ENCODE data around the gene SNX9.

The SNX9 gene

GRCh38 chr6:157867981-157868380, 44.9 kb downstream of the SNX9 start:
- no peaks in the 10 kb centered on the region for H3K9me3 ChIP-seq (replicated peaks; ENCODE audit: low read length)
- no peak overlapping the region for H3K9ac ChIP-seq (ENCODE audit: low read depth, low read length)
- no peak overlapping the region for H3K4me2 ChIP-seq (ENCODE audit: low read length)
- peaks cover 11% of the 10 kb centered on the region for H3K4me1 ChIP-seq (ENCODE audit: control insufficient read depth, insufficient read depth, low read length)
- H3K27me3 ChIP-seq (ENCODE audit: control insufficient read depth, insufficient read depth, low read length): no peaks in the 10 kb centered on the region
- no peak overlapping the region for H3K4me3 ChIP-seq (ENCODE audit: low read length)
- H3K36me3 ChIP-seq (ENCODE audit: insufficient read depth, low read length): peaks cover 25% of the 10 kb centered on the region

DNA sequence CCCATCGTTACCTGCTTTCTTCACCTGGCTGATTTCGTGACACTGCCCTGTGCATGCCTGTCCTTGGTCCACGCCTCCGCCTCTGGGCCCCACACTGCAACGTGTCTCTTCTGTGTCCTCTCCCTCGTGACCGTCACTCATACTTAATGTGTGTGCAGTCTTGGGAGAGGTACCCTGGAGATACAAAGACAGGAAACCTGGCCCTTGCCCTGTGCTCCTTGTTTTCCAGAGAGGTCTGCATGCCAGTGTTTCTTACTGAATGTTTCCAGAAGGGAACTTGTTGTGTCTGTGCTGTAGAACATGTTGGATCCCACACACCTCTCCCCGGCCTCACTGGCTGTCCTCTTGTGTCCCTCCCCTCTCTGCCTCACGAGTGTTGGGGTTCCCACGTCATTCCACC, 45.8 kb downstream of the SNX9 start:
- Histone ChIP-seq H3K4me2 (ENCODE audit: low read length) (no peak overlapping the region), H3K9ac (ENCODE audit: low read depth, low read length) (no peak overlapping the region), H3K9me3 (replicated peaks; ENCODE audit: low read length) (no peaks in the 10 kb centered on the region), H3K4me1 (ENCODE audit: control insufficient read depth, insufficient read depth, low read length) (peaks cover 11% of the 10 kb centered on the region), H3K36me3 (ENCODE audit: insufficient read depth, low read length) (peaks cover 25% of the 10 kb centered on the region), H3K4me3 (ENCODE audit: low read length) (no peak overlapping the region), H3K27me3 (ENCODE audit: control insufficient read depth, insufficient read depth, low read length) (no peaks in the 10 kb centered on the region)

DNA sequence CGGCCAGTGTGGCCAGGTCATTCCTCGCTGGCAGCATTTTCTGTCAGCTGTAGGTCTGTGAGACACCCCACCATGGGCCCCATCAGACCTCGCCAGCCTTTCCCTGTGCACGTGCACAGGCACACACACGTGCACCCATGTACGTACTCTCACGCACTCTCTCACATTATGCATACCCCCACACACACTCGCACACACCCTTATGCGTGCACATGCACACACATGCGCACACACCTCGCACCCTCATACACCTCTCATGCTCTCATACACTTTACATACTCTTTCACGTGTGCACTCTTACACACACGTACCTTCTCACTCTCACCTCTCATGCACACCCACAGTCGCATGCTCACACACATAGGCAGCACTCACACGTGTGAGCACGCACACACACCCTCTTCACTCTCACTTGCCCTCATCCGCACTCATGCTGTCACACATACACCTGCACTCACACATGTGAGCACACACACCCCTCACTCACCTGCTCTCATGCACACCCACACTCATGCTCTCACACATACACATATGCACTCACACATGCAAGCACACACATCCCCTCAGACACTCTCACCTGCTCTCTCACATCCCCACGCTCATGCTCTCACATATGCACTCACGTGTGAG, 46.7 kb downstream of the SNX9 start:
- H3K9ac ChIP-seq (ENCODE audit: low read depth, low read length): no peak overlapping the region
- H3K27me3 ChIP-seq (ENCODE audit: control insufficient read depth, insufficient read depth, low read length): no peaks in the 10 kb centered on the region
- H3K9me3 ChIP-seq (replicated peaks; ENCODE audit: low read length): no peaks in the 10 kb centered on the region
- peaks cover 11% of the 10 kb centered on the region for H3K4me1 ChIP-seq (ENCODE audit: control insufficient read depth, insufficient read depth, low read length)
- H3K4me2 ChIP-seq (ENCODE audit: low read length): no peak overlapping the region
- peaks cover 26% of the 10 kb centered on the region for H3K36me3 ChIP-seq (ENCODE audit: insufficient read depth, low read length)
- H3K4me3 ChIP-seq (ENCODE audit: low read length): no peak overlapping the region

DNA sequence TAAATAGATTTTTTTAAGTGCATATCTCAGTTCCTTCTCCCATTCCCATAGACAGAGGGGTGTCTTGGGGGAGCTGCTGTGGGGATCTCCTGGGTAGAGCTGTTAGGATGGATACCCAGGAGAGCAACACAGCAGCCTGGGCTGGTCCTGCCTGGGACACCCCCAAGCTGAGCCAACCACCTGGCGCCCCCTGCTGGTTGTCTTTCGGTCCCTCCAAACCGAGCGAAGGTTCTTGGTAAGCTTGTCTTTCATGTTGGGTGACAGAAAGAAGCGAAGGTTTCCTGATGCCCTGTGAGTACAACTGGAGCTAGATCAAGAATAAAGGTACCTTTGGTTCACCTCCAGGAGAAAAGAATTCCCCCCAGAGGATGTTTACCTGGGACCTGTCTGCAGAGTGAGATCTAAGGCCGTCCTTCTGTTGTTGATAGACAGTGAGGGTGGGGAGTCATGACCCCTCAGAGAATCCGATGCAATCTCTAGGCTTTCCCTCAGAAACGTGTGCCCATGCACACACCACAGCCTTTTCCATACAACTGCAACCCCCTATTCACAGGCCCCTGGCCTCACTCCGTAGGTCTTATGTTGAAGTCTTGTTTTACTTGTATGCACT, 50.8 kb downstream of the SNX9 start:
- no peak overlapping the region for H3K4me3 ChIP-seq (ENCODE audit: low read length)
- H3K9ac ChIP-seq (ENCODE audit: low read depth, low read length): no peak overlapping the region
- H3K4me2 ChIP-seq (ENCODE audit: low read length): no peak overlapping the region
- H3K36me3 ChIP-seq (ENCODE audit: insufficient read depth, low read length): peaks cover 52% of the 10 kb centered on the region
- H3K4me1 ChIP-seq (ENCODE audit: control insufficient read depth, insufficient read depth, low read length): no peaks in the 10 kb centered on the region
- no peaks in the 10 kb centered on the region for H3K9me3 ChIP-seq (replicated peaks; ENCODE audit: low read length)
- no peaks in the 10 kb centered on the region for H3K27me3 ChIP-seq (ENCODE audit: control insufficient read depth, insufficient read depth, low read length)

DNA sequence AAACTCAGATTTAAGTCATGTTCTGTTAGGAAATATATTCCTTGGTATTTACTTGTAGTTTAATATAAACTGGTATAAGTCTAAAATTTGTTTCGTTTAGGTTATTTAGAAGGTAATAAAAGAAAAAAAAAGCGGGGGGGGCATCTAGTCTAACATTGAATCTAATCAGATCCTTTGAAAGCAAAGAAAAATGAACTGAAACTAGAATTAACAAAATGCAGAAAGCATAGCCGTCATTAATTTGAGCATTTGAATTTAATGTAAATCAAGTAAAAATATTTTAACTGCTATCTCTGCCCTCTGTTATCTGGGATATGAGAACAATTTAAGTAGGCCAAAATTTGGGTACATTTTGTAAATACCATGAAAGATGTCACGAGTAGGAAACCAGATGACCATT, 54.1 kb downstream of the SNX9 start:
- Histone ChIP-seq H3K27me3 (ENCODE audit: control insufficient read depth, insufficient read depth, low read length) (no peaks in the 10 kb centered on the region), H3K4me3 (ENCODE audit: low read length) (no peak overlapping the region), H3K36me3 (ENCODE audit: insufficient read depth, low read length) (peaks cover 45% of the 10 kb centered on the region), H3K4me1 (ENCODE audit: control insufficient read depth, insufficient read depth, low read length) (no peaks in the 10 kb centered on the region), H3K9me3 (replicated peaks; ENCODE audit: low read length) (no peaks in the 10 kb centered on the region), H3K9ac (ENCODE audit: low read depth, low read length) (no peak overlapping the region), H3K4me2 (ENCODE audit: low read length) (no peak overlapping the region)

- Histone ChIP-seq H3K36me3 (ENCODE audit: insufficient read depth, low read length) (peaks cover 43% of the 10 kb centered on the region), H3K27me3 (ENCODE audit: control insufficient read depth, insufficient read depth, low read length) (no peaks in the 10 kb centered on the region), H3K4me3 (ENCODE audit: low read length) (no peak overlapping the region), H3K4me1 (ENCODE audit: control insufficient read depth, insufficient read depth, low read length) (no peaks in the 10 kb centered on the region), H3K4me2 (ENCODE audit: low read length) (no peak overlapping the region), H3K9ac (ENCODE audit: low read depth, low read length) (no peak overlapping the region), H3K9me3 (replicated peaks; ENCODE audit: low read length) (no peaks in the 10 kb centered on the region)
Measured at GRCh38 chr6:157877573-157878438, 54.8 kb downstream of the SNX9 start.

GRCh38 chr6:157879034-157879872, 56.2 kb downstream of the SNX9 start:
- Histone ChIP-seq H3K4me3 (ENCODE audit: low read length) (no peak overlapping the region), H3K9me3 (replicated peaks; ENCODE audit: low read length) (no peaks in the 10 kb centered on the region), H3K36me3 (ENCODE audit: insufficient read depth, low read length) (peaks cover 40% of the 10 kb centered on the region), H3K9ac (ENCODE audit: low read depth, low read length) (no peak overlapping the region), H3K4me1 (ENCODE audit: control insufficient read depth, insufficient read depth, low read length) (no peaks in the 10 kb centered on the region), H3K4me2 (ENCODE audit: low read length) (no peak overlapping the region), H3K27me3 (ENCODE audit: control insufficient read depth, insufficient read depth, low read length) (no peaks in the 10 kb centered on the region)

- H3K36me3 ChIP-seq (ENCODE audit: insufficient read depth, low read length): peaks cover 42% of the 10 kb centered on the region
Measured at GRCh38 chr6:157879873-157880254, 56.8 kb downstream of the SNX9 start.

DNA sequence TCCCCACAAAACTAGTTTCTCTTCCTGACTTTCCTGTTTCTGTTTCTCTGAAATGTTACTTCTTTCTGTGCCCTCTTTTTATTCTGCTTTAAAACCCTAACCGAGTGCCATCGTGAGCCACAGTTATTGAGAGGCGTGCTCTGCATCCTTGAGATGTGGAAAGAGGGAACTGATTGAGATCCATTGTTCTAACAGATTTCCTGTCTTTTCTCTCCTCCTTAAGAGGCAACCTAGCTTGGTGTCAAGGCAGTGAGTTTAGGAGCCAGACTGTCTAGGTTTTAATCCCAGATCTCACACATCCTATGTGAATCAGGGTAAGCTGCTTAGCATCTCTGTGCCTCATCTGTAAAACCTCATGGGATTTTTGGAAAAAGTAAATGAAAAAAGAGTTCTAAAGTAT, 57.5 kb downstream of the SNX9 start:
- no peaks in the 10 kb centered on the region for H3K4me1 ChIP-seq (ENCODE audit: control insufficient read depth, insufficient read depth, low read length)
- peaks cover 42% of the 10 kb centered on the region for H3K36me3 ChIP-seq (ENCODE audit: insufficient read depth, low read length)
- no peaks in the 10 kb centered on the region for H3K9me3 ChIP-seq (replicated peaks; ENCODE audit: low read length)

More at GRCh38 chr6:157879873-157880254, 56.8 kb downstream of the SNX9 start:
- Histone ChIP-seq H3K9me3 (replicated peaks; ENCODE audit: low read length) (no peaks in the 10 kb centered on the region), H3K9ac (ENCODE audit: low read depth, low read length) (no peak overlapping the region), H3K4me2 (ENCODE audit: low read length) (no peak overlapping the region), H3K4me3 (ENCODE audit: low read length) (no peak overlapping the region), H3K4me1 (ENCODE audit: control insufficient read depth, insufficient read depth, low read length) (no peaks in the 10 kb centered on the region), H3K27me3 (ENCODE audit: control insufficient read depth, insufficient read depth, low read length) (no peaks in the 10 kb centered on the region)

DNA sequence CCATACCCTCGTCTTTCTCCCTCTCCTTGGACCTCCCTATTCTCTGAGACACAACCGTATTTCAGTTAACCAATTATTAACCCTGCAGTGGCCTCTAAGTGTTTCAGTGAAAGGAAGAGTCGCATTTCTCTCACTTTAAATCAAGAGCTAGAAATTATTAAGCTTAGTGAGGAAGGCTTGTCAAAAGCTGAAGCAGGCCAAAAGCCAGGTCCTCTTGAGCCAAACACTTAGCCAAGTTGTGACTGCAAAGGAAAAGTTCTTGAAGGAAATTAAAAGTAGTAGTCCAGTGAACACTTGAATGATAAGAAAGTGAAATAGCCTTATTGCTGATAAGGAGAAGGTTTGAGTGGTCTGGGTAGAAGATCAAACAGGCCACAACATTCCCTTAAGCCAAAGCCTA, 58.3 kb downstream of the SNX9 start:
- Histone ChIP-seq H3K4me3 (ENCODE audit: low read length) (no peak overlapping the region), H3K4me2 (ENCODE audit: low read length) (no peak overlapping the region), H3K4me1 (ENCODE audit: control insufficient read depth, insufficient read depth, low read length) (no peaks in the 10 kb centered on the region), H3K9me3 (replicated peaks; ENCODE audit: low read length) (no peaks in the 10 kb centered on the region), H3K27me3 (ENCODE audit: control insufficient read depth, insufficient read depth, low read length) (no peaks in the 10 kb centered on the region), H3K9ac (ENCODE audit: low read depth, low read length) (no peak overlapping the region), H3K36me3 (ENCODE audit: insufficient read depth, low read length) (peaks cover 45% of the 10 kb centered on the region)

More for the DNA sequence above, 57.5 kb downstream of the SNX9 start:
- Histone ChIP-seq H3K4me2 (ENCODE audit: low read length) (no peak overlapping the region), H3K4me3 (ENCODE audit: low read length) (no peak overlapping the region), H3K9ac (ENCODE audit: low read depth, low read length) (no peak overlapping the region), H3K27me3 (ENCODE audit: control insufficient read depth, insufficient read depth, low read length) (no peaks in the 10 kb centered on the region)

- Histone ChIP-seq H3K4me2 (ENCODE audit: low read length) (no peak overlapping the region), H3K36me3 (ENCODE audit: insufficient read depth, low read length) (peaks cover 44% of the 10 kb centered on the region), H3K4me3 (ENCODE audit: low read length) (no peak overlapping the region), H3K9me3 (replicated peaks; ENCODE audit: low read length) (no peaks in the 10 kb centered on the region), H3K27me3 (ENCODE audit: control insufficient read depth, insufficient read depth, low read length) (no peaks in the 10 kb centered on the region), H3K4me1 (ENCODE audit: control insufficient read depth, insufficient read depth, low read length) (no peaks in the 10 kb centered on the region), H3K9ac (ENCODE audit: low read depth, low read length) (no peak overlapping the region)
Measured at GRCh38 chr6:157884756-157885155, 61.7 kb downstream of the SNX9 start.

Measured in skeletal muscle satellite cell (primary cell).